Keratinocyte (primary cell): ENCODE results near the gene ACTN4. TPM values are rescaled to one million over a fixed set of nuclear protein-coding genes. Genes with fewer than 3 reads are reported as not detected.

Experiments used
- DNase-seq: peaks from one replicate; pipeline ENCODE4 v3.0.0-alpha.2; 2011; ENCODE audit warnings: low read depth, missing footprints, low spot score
- FAIRE-seq: peaks from 2 replicates; lab custom pipeline; 2011; peaks lifted over from hg19 to GRCh38; lab: Jason Lieb, UNC
- H2AFZ ChIP-seq: 2 replicates; pipeline ENCODE4 v1.6.0; 2012; ENCODE audit warnings: low read length, control low read depth, inconsistent platforms; ENCODE audit not compliant: control insufficient read depth
- H3K27ac ChIP-seq: 2 replicates; pipeline ENCODE4 v1.5.1; 2011; ENCODE audit warnings: low read length; ENCODE audit not compliant: control insufficient read depth, insufficient read depth
- H3K27me3 ChIP-seq: 3 replicates; pipeline ENCODE4 v1.6.0; 2011; ENCODE audit warnings: low read length; ENCODE audit not compliant: control insufficient read depth, insufficient read depth; ENCODE audit errors: extremely low read depth
- H3K36me3 ChIP-seq, 2 experiments: 2 replicates in 1 of 2; 3 replicates in 1 of 2; pipeline ENCODE4 v1.5.1; 2011; ENCODE audit warnings: low read length in 2 of 2, mild to moderate bottlenecking in 1 of 2; ENCODE audit not compliant: control insufficient read depth in 2 of 2, insufficient read depth in 2 of 2; ENCODE audit errors: extremely low read depth in 1 of 2
- H3K4me1 ChIP-seq: 3 replicates; pipeline ENCODE4 v1.5.1; 2011; ENCODE audit warnings: low read length; ENCODE audit not compliant: control insufficient read depth, insufficient read depth; ENCODE audit errors: extremely low read depth
- H3K4me2 ChIP-seq: 3 replicates; pipeline ENCODE4 v1.6.0; 2011; ENCODE audit warnings: low read depth, low read length; ENCODE audit not compliant: control insufficient read depth, insufficient read depth; ENCODE audit errors: extremely low read depth
- H3K4me3 ChIP-seq, 3 experiments: fragments of 200-600 bp in 1 of 3; sonication (generic) in 1 of 3; 2 replicates in 2 of 3; 3 replicates in 1 of 3; pipeline ENCODE4 v1.5.1; 2011 to 2016; ENCODE audit warnings: low read length in 3 of 3, mild to moderate bottlenecking in 3 of 3, control low read depth in 2 of 3, inconsistent platforms in 1 of 3, low read depth in 1 of 3, mixed read lengths in 1 of 3, mixed run types in 1 of 3, moderate library complexity in 1 of 3; ENCODE audit not compliant: control insufficient read depth in 2 of 3, insufficient read depth in 2 of 3; ENCODE audit errors: extremely low read depth in 1 of 3
- H3K79me2 ChIP-seq: 2 replicates; pipeline ENCODE4 v1.6.0; 2012; ENCODE audit warnings: low read length; ENCODE audit not compliant: control insufficient read depth, insufficient read depth
- H3K9ac ChIP-seq: 3 replicates; pipeline ENCODE4 v1.6.0; 2011; ENCODE audit warnings: low read length; ENCODE audit not compliant: control insufficient read depth, insufficient read depth; ENCODE audit errors: extremely low read depth
- H3K9me1 ChIP-seq: 3 replicates; pipeline ENCODE4 v1.6.0; 2011; ENCODE audit warnings: low read length; ENCODE audit not compliant: control insufficient read depth, insufficient read depth; ENCODE audit errors: extremely low read depth
- H3K9me3 ChIP-seq: 2 replicates; pipeline ENCODE4 v1.5.1; 2012; ENCODE audit warnings: low read depth, low read length; ENCODE audit not compliant: control insufficient read depth
- H4K20me1 ChIP-seq: 3 replicates; pipeline ENCODE4 v1.6.0; 2011; ENCODE audit warnings: low read length; ENCODE audit not compliant: control insufficient read depth, insufficient read depth; ENCODE audit errors: extremely low read depth
- EZH2 ChIP-seq: IDR thresholded peaks from one replicate; pipeline ENCODE4 v1.6.1; 2012; ENCODE audit warnings: inconsistent platforms, mild to moderate bottlenecking, low read length, moderate library complexity
- dilution Hi-C: fragments of 300-500 bp; cut with MboI; formaldehyde crosslinking; loops from one replicate; pipeline ENCODE4 v1.7.0; 2020; ENCODE audit warnings: low sequenced_read_pairs; ENCODE audit not compliant: extremely low pct_ligation_motif_present
- polyA plus RNA-seq, 5 experiments: library from polyadenylated mRNA; depleted of rRNA in 3 of 5; stranded (reverse) in 3 of 5; stranded (forward) in 1 of 5; unstranded in 1 of 5; fragments of >200 nt; gene quantifications; 1 replicate in 1 of 5; 2 replicates in 3 of 5; 3 replicates in 1 of 5; pipeline versions ENCODE4 v1.2.1 to v1.2.3, GENCODE V29; 2011 to 2012; ENCODE audit warnings: missing spikeins in 2 of 5, low read depth in 1 of 5, low replicate concordance in 1 of 5
- TF ChIP-seq, protein P1 (sequence below), 3 experiments: IDR thresholded peaks in 1 of 3; conservative IDR thresholded peaks in 1 of 3; optimal IDR thresholded peaks in 1 of 3; 2 replicates in 2 of 3; 3 replicates in 1 of 3; pipeline versions ENCODE3 to v1.5.1; 2011; ENCODE audit warnings: low read length in 3 of 3, mild to moderate bottlenecking in 3 of 3, moderate library complexity in 2 of 3, control low read depth in 1 of 3, inconsistent platforms in 1 of 3; ENCODE audit not compliant: insufficient read depth in 2 of 3; ENCODE audit errors: extremely low read depth in 1 of 3

The ACTN4 gene
- polyA plus RNA-seq, 1 donor (not counting 4 experiments of a cell fraction or from before 2014, with no cell fraction given): 463 TPM

DNA sequence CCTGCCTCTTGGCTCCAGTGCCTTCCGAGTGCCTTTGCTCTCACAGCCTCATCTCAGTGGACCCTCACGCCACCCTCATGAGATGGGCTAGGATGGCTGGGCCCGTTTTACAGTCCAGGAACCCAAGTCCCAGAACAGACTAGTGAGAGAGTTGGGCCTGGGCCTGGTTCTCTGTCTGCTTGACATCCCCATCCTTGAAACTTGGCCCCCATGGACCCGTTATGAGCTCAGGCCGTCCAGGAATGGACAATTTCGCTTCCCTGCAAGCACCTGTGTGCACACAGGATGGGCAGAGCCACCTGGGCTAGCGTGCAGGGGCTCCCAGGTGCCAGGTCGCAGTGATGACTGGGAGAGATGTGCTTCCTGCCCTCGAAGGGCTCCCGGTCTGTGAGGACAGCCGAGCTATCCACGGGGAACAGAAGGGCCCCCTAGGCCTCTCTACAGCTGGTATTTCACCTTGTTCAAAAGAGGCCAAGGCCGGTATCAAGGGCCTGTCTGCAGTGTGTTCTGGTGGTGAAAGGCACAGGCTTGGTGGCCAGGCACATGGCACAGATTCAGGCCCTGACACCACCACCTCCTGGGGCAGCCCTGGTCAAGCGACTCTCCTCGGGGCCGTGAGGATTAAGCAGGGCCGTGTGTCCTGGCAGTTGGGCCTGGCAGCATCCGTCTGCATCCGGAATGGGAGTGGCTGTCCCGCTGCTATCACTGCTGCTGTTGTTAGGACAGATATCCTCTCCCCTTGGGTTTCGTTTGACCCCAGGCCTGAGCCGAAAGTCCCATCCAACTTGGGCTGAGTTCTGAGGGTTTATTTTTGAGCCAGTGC lies 58.0 kb downstream of the ACTN4 start:
- H3K79me2 ChIP-seq: peaks cover 87% of the 10 kb centered on the region
- DNase-seq (no peak), FAIRE-seq (no peak)
- no peak for TF ChIP-seq EZH2
- TF ChIP-seq, protein P1, sequence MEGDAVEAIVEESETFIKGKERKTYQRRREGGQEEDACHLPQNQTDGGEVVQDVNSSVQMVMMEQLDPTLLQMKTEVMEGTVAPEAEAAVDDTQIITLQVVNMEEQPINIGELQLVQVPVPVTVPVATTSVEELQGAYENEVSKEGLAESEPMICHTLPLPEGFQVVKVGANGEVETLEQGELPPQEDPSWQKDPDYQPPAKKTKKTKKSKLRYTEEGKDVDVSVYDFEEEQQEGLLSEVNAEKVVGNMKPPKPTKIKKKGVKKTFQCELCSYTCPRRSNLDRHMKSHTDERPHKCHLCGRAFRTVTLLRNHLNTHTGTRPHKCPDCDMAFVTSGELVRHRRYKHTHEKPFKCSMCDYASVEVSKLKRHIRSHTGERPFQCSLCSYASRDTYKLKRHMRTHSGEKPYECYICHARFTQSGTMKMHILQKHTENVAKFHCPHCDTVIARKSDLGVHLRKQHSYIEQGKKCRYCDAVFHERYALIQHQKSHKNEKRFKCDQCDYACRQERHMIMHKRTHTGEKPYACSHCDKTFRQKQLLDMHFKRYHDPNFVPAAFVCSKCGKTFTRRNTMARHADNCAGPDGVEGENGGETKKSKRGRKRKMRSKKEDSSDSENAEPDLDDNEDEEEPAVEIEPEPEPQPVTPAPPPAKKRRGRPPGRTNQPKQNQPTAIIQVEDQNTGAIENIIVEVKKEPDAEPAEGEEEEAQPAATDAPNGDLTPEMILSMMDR (optimal IDR thresholded peaks at IDR 0.05 in 1 of 3, IDR thresholded peaks at IDR 0.05 in 1 of 3, conservative IDR thresholded peaks at IDR 0.05 in 1 of 3; ENCODE audit: extremely low read depth in 1 of 3, insufficient read depth in 2 of 3, low read length in 3 of 3): no peak
- no peaks in the 10 kb centered on the region for H3K27me3 ChIP-seq
- dilution Hi-C loops: no loop called here
- no peaks in the 10 kb centered on the region for H3K9me3 ChIP-seq
- H3K4me2 ChIP-seq: no peak overlapping the region
- H3K4me1 ChIP-seq: peaks cover 15% of the 10 kb centered on the region
- H3K9me1 ChIP-seq: no peaks in the 10 kb centered on the region
- H3K36me3 ChIP-seq: peaks cover 87 to 92% of the 10 kb centered on the region in 2 experiments
- no peak overlapping the region for H2AFZ ChIP-seq
- H3K9ac ChIP-seq: no peak overlapping the region
- H4K20me1 ChIP-seq: peaks cover 7% of the 10 kb centered on the region
- no peak overlapping the region for H3K4me3 ChIP-seq
- H3K27ac ChIP-seq: no peak overlapping the region

DNA sequence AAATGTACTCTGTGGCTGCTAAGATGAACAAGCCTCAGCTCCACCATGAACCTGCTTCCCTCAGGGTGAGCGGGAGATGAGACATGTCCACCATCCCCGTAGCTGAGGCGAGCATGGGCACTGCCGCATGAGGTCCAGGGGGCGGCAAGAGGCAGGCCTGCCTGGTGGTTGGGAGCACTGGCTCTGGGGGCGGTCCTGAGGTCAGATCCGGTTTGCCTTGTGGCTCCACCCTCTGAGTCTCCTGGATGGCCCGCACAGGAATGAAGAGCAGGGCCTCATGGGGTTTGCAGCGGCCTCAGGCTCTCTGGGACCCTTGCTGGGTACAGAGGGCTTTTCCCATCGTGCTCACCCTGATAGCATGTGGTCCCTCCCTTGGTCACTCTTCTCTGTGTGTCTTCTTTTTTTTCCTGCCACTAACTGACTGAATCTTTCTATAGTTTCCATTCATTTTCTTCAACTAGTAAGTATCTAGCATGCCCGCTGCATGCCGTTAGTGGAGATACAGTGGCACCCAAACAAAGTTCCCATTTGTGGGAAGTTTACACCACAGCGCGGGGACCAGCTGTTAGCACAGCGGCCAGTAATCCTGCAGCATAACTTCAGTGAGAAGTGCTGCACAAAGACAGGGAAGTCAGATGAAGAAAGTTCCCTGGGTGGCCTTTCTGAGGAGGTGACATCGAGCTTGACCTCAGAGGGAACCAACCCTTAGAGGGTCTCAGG lies 59.5 kb downstream of the ACTN4 start:
- Histone ChIP-seq H3K9me1 (no peaks in the 10 kb centered on the region), H3K27ac (no peak overlapping the region), H3K27me3 (no peaks in the 10 kb centered on the region), H3K9ac (no peak overlapping the region), H3K4me1 (peaks cover 24% of the 10 kb centered on the region), H3K9me3 (no peaks in the 10 kb centered on the region), H2AFZ (no peak overlapping the region), H3K4me3 (no peak overlapping the region), H3K36me3 (peaks cover 80 to 92% of the 10 kb centered on the region in 2 experiments), H3K79me2 (peaks cover 82% of the 10 kb centered on the region), H3K4me2 (no peak overlapping the region), H4K20me1 (peaks cover 4% of the 10 kb centered on the region)
- dilution Hi-C loops: no loop called here
- no peak for TF ChIP-seq EZH2
- TF ChIP-seq, protein P1 (optimal IDR thresholded peaks at IDR 0.05 in 1 of 3, IDR thresholded peaks at IDR 0.05 in 1 of 3, conservative IDR thresholded peaks at IDR 0.05 in 1 of 3; ENCODE audit: extremely low read depth in 1 of 3, insufficient read depth in 2 of 3, low read length in 3 of 3): no peak
- DNase-seq (no peak), FAIRE-seq (no peak)
